ENCODE results near the gene ZNF136. TPM values are rescaled to one million over a fixed set of nuclear protein-coding genes. Genes with fewer than 3 reads are reported as not detected.

Gene ZNF136
- total RNA-seq, 1 donor from 2014 or later: 1.8 TPM

GRCh38 chr19:12137221-12137940 is 25.5 kb upstream of the ZNF136 start:
- no peak overlapping the region for H3K4me3 ChIP-seq (ENCODE audit: low read depth, low read length)
- DNase-seq (ENCODE audit: low read depth): no peak
- TF ChIP-seq CTCF (conservative IDR thresholded peaks at IDR 0.05; ENCODE audit: low read depth, low read length): no peak

GRCh38 chr19:12139269-12139668 is 23.6 kb upstream of the ZNF136 start:
- H3K4me3 ChIP-seq (ENCODE audit: low read depth, low read length): peak overlapping the region; percentile 81
- no peak for TF ChIP-seq CTCF (conservative IDR thresholded peaks at IDR 0.05; ENCODE audit: low read depth, low read length)
- no peak for DNase-seq (ENCODE audit: low read depth)

- H3K4me3 ChIP-seq (ENCODE audit: low read depth, low read length): peak within 1 kb of the TSS; percentile 81
- peak; percentile 68 for DNase-seq (ENCODE audit: low read depth)
- no peak for TF ChIP-seq CTCF (conservative IDR thresholded peaks at IDR 0.05; ENCODE audit: low read depth, low read length)
Observed at GRCh38 chr19:12139885-12140544, 22.9 kb upstream of the ZNF136 start, which contains the start of gene ZNF20. TSS of gene ZNF20 (minus strand) at chr19:12140350. CDS start at chr19:12140182, 168 bp downstream.

- H3K4me3 ChIP-seq (ENCODE audit: low read depth, low read length): peak overlapping the region; percentile 81
- TF ChIP-seq CTCF (conservative IDR thresholded peaks at IDR 0.05; ENCODE audit: low read depth, low read length): peak; percentile 87
- DNase-seq (ENCODE audit: low read depth): no peak
Observed at GRCh38 chr19:12140545-12141404, 22.1 kb upstream of the ZNF136 start.

GRCh38 chr19:12141405-12141736 is 21.5 kb upstream of the ZNF136 start:
- no peak for TF ChIP-seq CTCF (conservative IDR thresholded peaks at IDR 0.05; ENCODE audit: low read depth, low read length)
- DNase-seq (ENCODE audit: low read depth): no peak
- no peak overlapping the region for H3K4me3 ChIP-seq (ENCODE audit: low read depth, low read length)

- no peak for DNase-seq (ENCODE audit: low read depth)
- H3K4me3 ChIP-seq (ENCODE audit: low read depth, low read length): no peak overlapping the region
- no peak for TF ChIP-seq CTCF (conservative IDR thresholded peaks at IDR 0.05; ENCODE audit: low read depth, low read length)
Observed at GRCh38 chr19:12145348-12145747, 17.5 kb upstream of the ZNF136 start.

Data from epithelial cell of proximal tubule (primary cell).